ENCODE data around the gene FRMD4A. TPM values are rescaled to one million over a fixed set of nuclear protein-coding genes. Genes with fewer than 3 reads are reported as not detected.

The FRMD4A gene
- total RNA-seq, 2 donors from 2014 or later, result 1.5 to 2.1 TPM

- peaks cover 6 to 7% of the 10 kb centered on the region in 2 donors for H3K27me3 Mint-ChIP-seq
- ATAC-seq, result peak in 1 of 2 donors; percentile 9
Observed at GRCh38 chr10:13733071-13733470, 597.7 kb downstream of the FRMD4A start.

GRCh38 chr10:13732465-13732881 is 598.3 kb downstream of the FRMD4A start:
- no peaks in the 10 kb centered on the region for H3K9me3 Mint-ChIP-seq
- H3K4me3 Mint-ChIP-seq, result no peak overlapping the region
- no peaks in the 10 kb centered on the region for H3K4me1 Mint-ChIP-seq (ENCODE audit: low read depth in 2 of 2)
- peaks cover 8 to 12% of the 10 kb centered on the region in 2 donors for H3K27me3 Mint-ChIP-seq
- no peak overlapping the region for H3K27ac Mint-ChIP-seq
- ATAC-seq (peak; percentile 27 to 57), DNase-seq (ENCODE audit: low spot score) (no peak)
- H3K36me3 Mint-ChIP-seq, result no peaks in the 10 kb centered on the region

More at GRCh38 chr10:13733071-13733470, 597.7 kb downstream of the FRMD4A start:
- DNase-seq (ENCODE audit: low spot score), result no peak
- no peaks in the 10 kb centered on the region for H3K4me1 Mint-ChIP-seq (ENCODE audit: low read depth in 2 of 2)
- H3K9me3 Mint-ChIP-seq, result no peaks in the 10 kb centered on the region
- no peak overlapping the region for H3K27ac Mint-ChIP-seq
- H3K36me3 Mint-ChIP-seq, result no peaks in the 10 kb centered on the region
- H3K4me3 Mint-ChIP-seq, result no peak overlapping the region

GRCh38 chr10:13731799-13732198 is 598.9 kb downstream of the FRMD4A start:
- no peak overlapping the region for H3K27ac Mint-ChIP-seq
- no peak overlapping the region for H3K4me3 Mint-ChIP-seq
- no peaks in the 10 kb centered on the region for H3K9me3 Mint-ChIP-seq
- H3K36me3 Mint-ChIP-seq, result no peaks in the 10 kb centered on the region
- no peaks in the 10 kb centered on the region for H3K4me1 Mint-ChIP-seq (ENCODE audit: low read depth in 2 of 2)
- peaks cover 7 to 13% of the 10 kb centered on the region in 2 donors for H3K27me3 Mint-ChIP-seq
- DNase-seq (ENCODE audit: low spot score) (no peak), ATAC-seq (no peak)

GRCh38 chr10:13730956-13731355 is 599.8 kb downstream of the FRMD4A start:
- H3K4me3 Mint-ChIP-seq, result no peak overlapping the region
- H3K36me3 Mint-ChIP-seq, result no peaks in the 10 kb centered on the region
- H3K9me3 Mint-ChIP-seq, result no peaks in the 10 kb centered on the region
- H3K27ac Mint-ChIP-seq, result no peak overlapping the region
- ATAC-seq (no peak), DNase-seq (ENCODE audit: low spot score) (no peak)
- no peaks in the 10 kb centered on the region for H3K4me1 Mint-ChIP-seq (ENCODE audit: low read depth in 2 of 2)
- H3K27me3 Mint-ChIP-seq, result peaks cover 7 to 13% of the 10 kb centered on the region in 2 donors

GRCh38 chr10:13730306-13730652 is 600.4 kb downstream of the FRMD4A start:
- H3K4me1 Mint-ChIP-seq (ENCODE audit: low read depth in 2 of 2), result no peaks in the 10 kb centered on the region
- H3K4me3 Mint-ChIP-seq, result no peak overlapping the region
- H3K27ac Mint-ChIP-seq, result no peak overlapping the region
- DNase-seq (ENCODE audit: low spot score) (no peak), ATAC-seq (no peak)
- H3K36me3 Mint-ChIP-seq, result no peaks in the 10 kb centered on the region
- H3K27me3 Mint-ChIP-seq, result peaks cover 7 to 13% of the 10 kb centered on the region in 2 donors
- no peaks in the 10 kb centered on the region for H3K9me3 Mint-ChIP-seq

- Mint-ChIP-seq H3K36me3 (no peaks in the 10 kb centered on the region), H3K4me1 (ENCODE audit: low read depth in 2 of 2) (no peaks in the 10 kb centered on the region), H3K9me3 (no peaks in the 10 kb centered on the region), H3K27me3 (peaks cover 7 to 13% of the 10 kb centered on the region in 2 donors), H3K27ac (no peak overlapping the region), H3K4me3 (no peak overlapping the region)
- ATAC-seq, result no peak
- DNase-seq (ENCODE audit: low spot score), result no peak
Observed at GRCh38 chr10:13729586-13730305, 601.0 kb downstream of the FRMD4A start.

- ATAC-seq, result no peak
- DNase-seq (ENCODE audit: low spot score), result no peak
- H3K27ac Mint-ChIP-seq, result no peak overlapping the region
- no peaks in the 10 kb centered on the region for H3K4me1 Mint-ChIP-seq (ENCODE audit: low read depth in 2 of 2)
- H3K4me3 Mint-ChIP-seq, result no peak overlapping the region
- no peaks in the 10 kb centered on the region for H3K9me3 Mint-ChIP-seq
- H3K27me3 Mint-ChIP-seq, result peaks cover 7 to 13% of the 10 kb centered on the region in 2 donors
- H3K36me3 Mint-ChIP-seq, result no peaks in the 10 kb centered on the region
Observed at GRCh38 chr10:13728898-13729535, 601.7 kb downstream of the FRMD4A start.

- Mint-ChIP-seq H3K4me1 (ENCODE audit: low read depth in 2 of 2) (peaks cover 0 to 5% of the 10 kb centered on the region in 2 donors), H3K27ac (no peak overlapping the region), H3K9me3 (no peaks in the 10 kb centered on the region), H3K4me3 (no peak overlapping the region), H3K27me3 (peaks cover 17 to 21% of the 10 kb centered on the region in 2 donors), H3K36me3 (no peaks in the 10 kb centered on the region)
- ATAC-seq (no peak), DNase-seq (ENCODE audit: low spot score) (no peak)
Observed at GRCh38 chr10:13725594-13725993, 605.1 kb downstream of the FRMD4A start.

GRCh38 chr10:13724484-13724883 is 606.2 kb downstream of the FRMD4A start:
- Mint-ChIP-seq H3K4me1 (ENCODE audit: low read depth in 2 of 2) (peaks cover 0 to 5% of the 10 kb centered on the region in 2 donors), H3K9me3 (no peaks in the 10 kb centered on the region), H3K27ac (no peak overlapping the region), H3K27me3 (peaks cover 17 to 30% of the 10 kb centered on the region in 2 donors), H3K36me3 (no peaks in the 10 kb centered on the region), H3K4me3 (no peak overlapping the region)
- ATAC-seq, result no peak
- DNase-seq (ENCODE audit: low spot score), result no peak

- H3K4me1 Mint-ChIP-seq (ENCODE audit: low read depth in 2 of 2), result peaks cover 6 to 11% of the 10 kb centered on the region in 2 donors
- DNase-seq (ENCODE audit: low spot score), result no peak
- no peak for ATAC-seq
- no peak overlapping the region for H3K27ac Mint-ChIP-seq
- H3K27me3 Mint-ChIP-seq, result peaks cover 22 to 30% of the 10 kb centered on the region in 2 donors
- no peaks in the 10 kb centered on the region for H3K36me3 Mint-ChIP-seq
- H3K4me3 Mint-ChIP-seq, result no peak overlapping the region
- H3K9me3 Mint-ChIP-seq, result no peaks in the 10 kb centered on the region
Observed at GRCh38 chr10:13722747-13723653, 607.7 kb downstream of the FRMD4A start.

- Mint-ChIP-seq H3K27ac (no peak overlapping the region), H3K4me3 (no peak overlapping the region), H3K4me1 (ENCODE audit: low read depth in 2 of 2) (peaks cover 6 to 16% of the 10 kb centered on the region in 2 donors), H3K27me3 (peaks cover 23 to 25% of the 10 kb centered on the region in 2 donors), H3K36me3 (no peaks in the 10 kb centered on the region), H3K9me3 (no peaks in the 10 kb centered on the region)
- DNase-seq (ENCODE audit: low spot score) (no peak), ATAC-seq (no peak)
Observed at GRCh38 chr10:13721486-13721885, 609.2 kb downstream of the FRMD4A start.

GRCh38 chr10:13720699-13721098 is 610.0 kb downstream of the FRMD4A start:
- no peak for DNase-seq (ENCODE audit: low spot score)
- peaks cover 23 to 27% of the 10 kb centered on the region in 2 donors for H3K27me3 Mint-ChIP-seq
- H3K4me3 Mint-ChIP-seq, result no peak overlapping the region
- H3K4me1 Mint-ChIP-seq (ENCODE audit: low read depth in 2 of 2), result peaks cover 6 to 16% of the 10 kb centered on the region in 2 donors
- no peaks in the 10 kb centered on the region for H3K36me3 Mint-ChIP-seq
- ATAC-seq, result no peak
- H3K9me3 Mint-ChIP-seq, result no peaks in the 10 kb centered on the region
- no peak overlapping the region for H3K27ac Mint-ChIP-seq

GRCh38 chr10:13719425-13719824 is 611.3 kb downstream of the FRMD4A start:
- no peak overlapping the region for H3K4me3 Mint-ChIP-seq
- H3K36me3 Mint-ChIP-seq, result no peaks in the 10 kb centered on the region
- no peak for DNase-seq (ENCODE audit: low spot score)
- H3K9me3 Mint-ChIP-seq, result no peaks in the 10 kb centered on the region
- H3K27me3 Mint-ChIP-seq, result peaks cover 23 to 29% of the 10 kb centered on the region in 2 donors
- H3K27ac Mint-ChIP-seq, result no peak overlapping the region
- no peak for ATAC-seq
- peaks cover 6 to 16% of the 10 kb centered on the region in 2 donors for H3K4me1 Mint-ChIP-seq (ENCODE audit: low read depth in 2 of 2)
